ENCODE results near the gene GARRE1. TPM values are rescaled to one million over a fixed set of nuclear protein-coding genes. Genes with fewer than 3 reads are reported as not detected.

Gene GARRE1
- total and polyA plus RNA-seq, 2 of the 4 experiments (the other 2 are of a cell fraction), result 13.8 to 16.9 TPM

DNA sequence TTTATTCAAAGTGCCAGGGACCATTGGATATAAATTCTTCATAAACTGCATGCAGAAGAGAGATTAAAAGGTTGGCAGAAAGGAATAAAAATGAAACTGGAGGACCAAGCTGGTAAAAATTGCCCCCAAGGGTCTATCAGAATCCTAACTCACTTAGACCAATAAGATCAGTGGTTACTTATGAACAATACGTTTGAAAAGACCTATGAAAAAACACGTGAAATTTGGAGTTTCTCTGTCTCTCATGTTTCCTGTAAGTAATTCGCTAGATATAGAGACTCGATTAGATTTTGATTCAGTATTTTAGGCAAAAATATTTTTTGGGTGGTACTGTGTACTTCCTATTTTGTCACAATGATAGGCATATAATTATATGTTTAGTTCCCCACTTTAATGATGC, 22.9 kb downstream of the GARRE1 start:
- WGBS, 2 experiments (ENCODE audit: extremely low coverage in 2 of 2, insufficient read length in 1 of 2), result no CpG with 5 or more reads among the region's 4 CpGs
- no peak overlapping the region for H2AK9ac ChIP-seq (replicated peaks; ENCODE audit: low read depth, low read length, poor library complexity)
- no peaks in the 10 kb centered on the region for H3K9me3 ChIP-seq (ENCODE audit: control insufficient read depth, insufficient read depth, low read length)
- no peak overlapping the region for H2BK5ac ChIP-seq (ENCODE audit: low read depth, low read length, poor library complexity, severe bottlenecking)
- peak overlapping the region; percentile 97; the same call in 1 of the 2 replicates for H2AK5ac ChIP-seq (ENCODE audit: low read depth, low read length)
- H2BK15ac ChIP-seq (ENCODE audit: low read depth, low read length), result peak overlapping the region; percentile 54; the same call in 2 of the 3 replicates
- no peak overlapping the region for H3K4me3 ChIP-seq (ENCODE audit: insufficient read depth, low read depth, low read length)
- no peak for ATAC-seq (ENCODE audit: low read depth)
- POLR2A ChIA-PET (ENCODE audit: unreplicated experiment), result no interaction called here
- peak overlapping the region; percentile 96 for H3K4ac ChIP-seq (ENCODE audit: low read depth, low read length)
- H3K56ac ChIP-seq (ENCODE audit: extremely low read depth, insufficient read depth, low read length), result no peak overlapping the region
- H4K5ac ChIP-seq (ENCODE audit: low read depth, low read length), result no peak overlapping the region; the same call in 1 of the 2 replicates
- peaks cover 5% of the 10 kb centered on the region; the same call in 1 of the 2 replicates for H4K20me1 ChIP-seq (ENCODE audit: insufficient read depth, low read length)
- TF ChIP-seq SMC3 (IDR thresholded peaks at IDR 0.05; ENCODE audit: low read depth, low read length), result no peak
- TF ChIP-seq CTCF (conservative IDR thresholded peaks at IDR 0.05; ENCODE audit: low read depth, low read length), result no peak
- no peak for TF ChIP-seq MAFK (IDR thresholded peaks at IDR 0.05; ENCODE audit: low read depth, low read length)
- no peak for TF ChIP-seq CEBPB (IDR thresholded peaks at IDR 0.05; ENCODE audit: low read depth, low read length)
- TF ChIP-seq MAZ (IDR thresholded peaks at IDR 0.05; ENCODE audit: borderline replicate concordance, low read depth, low read length), result no peak
- peak overlapping the region; percentile 57 for H3K23ac ChIP-seq (ENCODE audit: low read depth, low read length)
- no peak overlapping the region for H3K18ac ChIP-seq (ENCODE audit: low read depth, low read length)
- H2AFZ ChIP-seq (replicated peaks; ENCODE audit: low read length, poor library complexity), result no peak overlapping the region
- no peaks in the 10 kb centered on the region for H3K27me3 ChIP-seq (ENCODE audit: control insufficient read depth, insufficient read depth, low read length)
- H3K9me1 ChIP-seq (ENCODE audit: insufficient read depth, low read length), result peaks cover 28% of the 10 kb centered on the region
- BruUV-seq (replicated peaks), result no TSS peak
- H3K27ac ChIP-seq (ENCODE audit: insufficient read depth, low read length), result no peak overlapping the region
- dilution Hi-C loops (cut with HindIII; ENCODE audit: low sequenced_read_pairs, unreplicated experiment), result no loop called here
- peak overlapping the region; percentile 96 for H2BK20ac ChIP-seq (ENCODE audit: low read depth, low read length)
- CTCF ChIA-PET, result interaction anchor here (1.2 kb wide), 1 partner anchor 16 kb away, joined by 3 read pairs; no protein-coding TSS in a partner anchor
- H3K9ac ChIP-seq (ENCODE audit: low read depth, low read length), result no peak overlapping the region
- in situ Hi-C loops (cut with MboI; ENCODE audit: low sequenced_read_pairs), result no loop called here
- peaks cover 24% of the 10 kb centered on the region for H3K4me1 ChIP-seq (ENCODE audit: control insufficient read depth, insufficient read depth, low read length)
- peaks cover 37 to 64% of the 10 kb centered on the region in 2 experiments for H3K79me1 ChIP-seq (ENCODE audit: low read depth in 1 of 2, low read length in 2 of 2)
- peak overlapping the region; percentile 90 for H4K91ac ChIP-seq (ENCODE audit: insufficient read depth, low read depth, low read length)
- peak overlapping the region; percentile 87 for H3K14ac ChIP-seq (replicated peaks; ENCODE audit: low read depth, low read length)
- peaks cover 5% of the 10 kb centered on the region; the same call in 1 of the 2 replicates for H3K36me3 ChIP-seq (ENCODE audit: control insufficient read depth, insufficient read depth, low read length)
- DNase-seq, result no peak
- no peak overlapping the region for H3K4me2 ChIP-seq (ENCODE audit: low read depth, low read length)
- intact Hi-C loops (cut with micrococcal nuclease), result no loop called here
- peak overlapping the region; percentile 81 to 86; a peak in 3 of 4 replicates for H4K8ac ChIP-seq (ENCODE audit: low read depth in 2 of 2, low read length in 2 of 2)
- peak overlapping the region; percentile 89 for H2BK120ac ChIP-seq (ENCODE audit: low read depth, low read length)

Data from IMR-90 (cell line).